HAP-1 (cell line): ENCODE data around the gene NFU1.
A peak's percentile ranks its signal among the peaks of the same experiment; 100 is the strongest.
"Not testable (repeated sequence)": the region's sequence is repeated elsewhere in the genome, so short reads cannot be mapped to it uniquely, and the experiment has no call there.

Experiments used
- DNase-seq, 2 experiments: peaks; one replicate each; pipeline ENCODE4 v3.0.0-alpha.2; 2016 to 2020; ENCODE audit warnings: low spot score in 2 of 2
- H3K27me3 ChIP-seq: fragments of 250-450 bp; sonication (Bioruptor Pico); 2 replicates; pipeline ENCODE4 v1.5.1; 2020; ENCODE audit warnings: low read depth, mild to moderate bottlenecking, moderate library complexity
- H3K36me3 ChIP-seq: fragments of 250-450 bp; sonication (Bioruptor Pico); replicated peaks from 2 replicates; pipeline ENCODE4 v1.5.1; 2020; ENCODE audit warnings: mild to moderate bottlenecking
- H3K4me1 ChIP-seq: fragments of 250-450 bp; sonication (Bioruptor Pico); 2 replicates; pipeline ENCODE4 v1.5.1; 2020; ENCODE audit warnings: mild to moderate bottlenecking
- H3K4me3 ChIP-seq: fragments of 250-450 bp; sonication (Bioruptor Pico); 2 replicates; pipeline ENCODE4 v1.5.1; 2020; ENCODE audit warnings: mild to moderate bottlenecking, moderate library complexity
- H3K9me3 ChIP-seq: fragments of 250-450 bp; sonication (Bioruptor Pico); 2 replicates; pipeline ENCODE4 v1.5.1; 2020; ENCODE audit warnings: mild to moderate bottlenecking, moderate library complexity
- in situ Hi-C: fragments of 300-500 bp; cut with MboI; formaldehyde crosslinking; loops from 3 replicates; pipeline ENCODE4 v1.14.3; 2020; ENCODE audit warnings: low sequenced_read_pairs, inconsistent platforms, mixed read lengths

NFU1 gene

DNA sequence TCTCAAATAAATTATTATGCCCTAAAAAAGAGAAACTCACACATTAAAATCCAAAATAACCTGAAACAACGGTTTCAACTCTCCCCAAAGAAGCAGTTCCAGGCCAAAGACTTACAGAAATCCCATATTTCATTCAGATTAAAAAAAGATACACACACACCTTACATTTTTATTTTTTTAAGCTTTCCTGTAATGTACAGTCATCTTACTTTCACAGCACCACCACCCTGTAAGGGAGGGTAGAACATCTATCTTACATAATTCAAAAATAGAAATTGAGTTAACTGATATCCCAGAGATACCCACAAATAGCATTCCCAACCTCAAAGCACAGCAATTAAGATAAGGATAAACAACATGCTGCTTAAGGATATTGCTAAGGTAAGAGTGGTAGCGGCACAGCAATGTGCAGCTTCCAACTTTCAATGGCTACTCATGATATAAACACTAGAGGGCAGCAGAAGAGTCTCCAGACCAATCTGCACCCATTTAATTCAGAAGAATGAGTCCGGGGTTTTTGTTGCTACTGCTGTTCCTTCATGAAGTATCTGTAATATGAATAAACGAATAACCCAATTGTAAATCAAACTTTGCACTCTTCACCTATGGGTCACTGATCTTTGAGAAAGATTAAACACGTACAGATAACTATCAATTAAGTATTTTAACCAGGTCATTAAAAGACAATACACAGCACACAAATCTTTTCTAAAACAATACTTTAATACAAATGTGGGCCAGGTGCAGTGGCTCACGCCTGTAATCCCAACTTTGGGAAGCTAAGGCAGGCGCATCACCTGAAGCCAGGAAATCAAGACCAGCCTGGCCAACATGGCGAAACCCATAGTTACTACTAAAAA is 61.5 kb downstream of the NFU1 start:
- in situ Hi-C loops: no loop called here
- Histone ChIP-seq H3K4me3 (no peak overlapping the region), H3K27me3 (no peaks in the 10 kb centered on the region), H3K9me3 (no peaks in the 10 kb centered on the region), H3K4me1 (peaks cover 12% of the 10 kb centered on the region), H3K36me3 (peaks cover 19% of the 10 kb centered on the region)
- DNase-seq: peak; percentile 47 to 60

DNA sequence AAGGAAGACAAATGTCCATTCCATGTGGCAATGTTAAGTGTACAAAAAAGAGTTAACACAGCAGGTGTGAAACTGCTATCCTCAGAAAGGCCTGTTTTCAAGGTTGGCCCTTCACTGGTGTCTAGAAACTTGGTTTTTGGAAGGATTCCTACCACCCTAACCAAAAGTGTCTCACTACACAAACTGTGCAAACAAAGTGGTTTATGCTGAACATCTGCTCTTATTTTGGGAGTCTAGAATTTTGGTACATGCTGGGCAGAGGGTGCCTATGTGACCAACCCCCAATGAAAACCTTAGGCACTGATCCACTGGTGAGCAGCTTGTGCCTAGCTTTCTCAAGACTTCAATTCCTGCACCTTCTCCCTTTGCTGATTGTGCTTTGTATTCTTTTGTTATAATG is 64.5 kb downstream of the NFU1 start:
- H3K36me3 ChIP-seq: peaks cover 49% of the 10 kb centered on the region
- H3K9me3 ChIP-seq: no peaks in the 10 kb centered on the region
- in situ Hi-C loops: no loop called here
- H3K27me3 ChIP-seq: no peaks in the 10 kb centered on the region
- peaks cover 9% of the 10 kb centered on the region for H3K4me1 ChIP-seq
- DNase-seq: no peak
- no peak overlapping the region for H3K4me3 ChIP-seq

DNA sequence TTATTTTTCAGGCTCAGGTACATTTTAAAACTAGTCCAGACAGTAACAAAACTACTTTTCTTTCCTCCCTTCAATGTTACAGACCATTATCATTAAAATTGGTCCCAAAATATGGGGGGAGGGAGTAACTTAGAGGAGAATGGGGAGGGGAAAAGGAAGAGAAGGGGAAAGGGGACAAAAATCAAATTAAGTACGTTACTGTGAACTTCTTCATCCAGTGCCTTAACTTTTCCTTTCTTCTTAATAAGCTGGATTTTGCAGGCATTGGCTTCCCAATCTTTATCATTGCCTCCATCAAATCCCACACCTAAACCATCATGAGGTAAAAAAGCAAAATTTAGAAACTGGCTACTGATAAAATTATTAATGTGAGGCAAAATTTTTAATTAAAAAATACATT is 67.4 kb downstream of the NFU1 start:
- no peak for DNase-seq
- H3K36me3 ChIP-seq: peaks cover 68% of the 10 kb centered on the region
- in situ Hi-C loops: no loop called here
- no peaks in the 10 kb centered on the region; the same call in 1 of the 2 replicates for H3K4me1 ChIP-seq
- no peaks in the 10 kb centered on the region for H3K27me3 ChIP-seq
- no peaks in the 10 kb centered on the region for H3K9me3 ChIP-seq
- H3K4me3 ChIP-seq: no peak overlapping the region

DNA sequence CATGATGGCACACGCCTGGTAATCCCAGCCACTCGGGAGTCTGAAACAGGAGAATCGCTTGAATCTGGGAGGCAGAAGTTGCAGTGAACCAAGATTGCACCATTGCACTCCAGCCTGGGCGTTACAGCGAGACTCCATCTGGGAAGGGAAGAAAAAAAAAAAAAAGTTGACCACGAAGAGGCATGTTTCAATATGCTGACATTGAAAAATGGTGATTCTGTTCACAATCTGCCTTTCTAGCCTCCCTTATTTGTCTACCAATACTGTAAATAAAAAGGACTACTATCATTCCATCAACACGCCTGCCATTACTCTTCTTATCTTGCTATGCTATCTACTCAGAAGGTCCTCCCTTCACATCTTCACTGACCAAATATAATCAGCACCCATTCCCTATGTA is 68.6 kb downstream of the NFU1 start:
- no peaks in the 10 kb centered on the region for H3K9me3 ChIP-seq
- DNase-seq: no peak
- H3K4me3 ChIP-seq: no peak overlapping the region
- H3K36me3 ChIP-seq: peaks cover 68% of the 10 kb centered on the region
- H3K27me3 ChIP-seq: no peaks in the 10 kb centered on the region
- H3K4me1 ChIP-seq: no peaks in the 10 kb centered on the region
- in situ Hi-C loops: no loop called here

DNA sequence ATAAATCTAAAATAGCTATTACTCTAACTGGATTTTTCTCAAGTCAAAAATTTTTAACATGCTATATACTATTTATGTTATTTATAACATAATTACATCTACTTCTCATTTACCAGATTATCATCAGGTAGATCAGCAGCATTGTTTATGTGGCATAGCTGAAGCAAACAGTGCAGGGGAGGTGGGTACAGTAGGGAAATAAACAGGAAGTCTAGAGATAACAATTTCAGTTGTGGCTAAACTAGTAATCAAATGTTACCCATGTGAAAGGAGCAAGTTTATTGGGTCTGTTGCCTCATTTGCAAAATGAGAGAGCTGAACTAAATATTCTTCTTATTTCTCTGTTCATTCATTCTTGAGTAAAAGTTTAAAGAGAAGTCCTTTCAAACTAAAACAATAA is 77.9 kb downstream of the NFU1 start:
- no peaks in the 10 kb centered on the region for H3K9me3 ChIP-seq
- in situ Hi-C loops: no loop called here
- H3K4me3 ChIP-seq: no peak overlapping the region
- no peaks in the 10 kb centered on the region for H3K27me3 ChIP-seq
- DNase-seq: peak in 1 of 2 experiments; percentile 19
- peaks cover 71% of the 10 kb centered on the region for H3K36me3 ChIP-seq
- peaks cover 17% of the 10 kb centered on the region for H3K4me1 ChIP-seq

DNA sequence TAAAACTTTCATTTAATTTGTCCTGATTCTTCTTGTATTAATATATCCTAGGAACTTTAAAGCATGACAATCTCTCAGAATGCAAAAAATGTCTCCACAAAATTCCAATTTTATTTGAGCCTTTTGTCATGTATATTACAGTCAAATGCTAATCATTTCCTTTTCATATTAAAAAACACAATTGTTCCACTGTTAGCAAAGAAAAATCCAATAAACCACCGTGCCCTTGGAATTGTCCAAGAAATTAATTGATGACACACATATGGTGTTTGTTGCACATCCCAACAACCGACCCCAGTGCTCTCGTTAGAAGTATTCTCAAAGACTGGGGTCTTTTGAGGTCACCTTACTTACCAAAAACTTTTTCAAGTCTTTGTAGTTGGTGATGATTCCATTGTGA is 78.3 kb downstream of the NFU1 start:
- Histone ChIP-seq H3K9me3 (no peaks in the 10 kb centered on the region), H3K4me3 (no peak overlapping the region), H3K27me3 (no peaks in the 10 kb centered on the region), H3K4me1 (peaks cover 17% of the 10 kb centered on the region), H3K36me3 (peaks cover 70% of the 10 kb centered on the region)
- DNase-seq: peak; percentile 74 to 91
- in situ Hi-C loops: no loop called here

DNA sequence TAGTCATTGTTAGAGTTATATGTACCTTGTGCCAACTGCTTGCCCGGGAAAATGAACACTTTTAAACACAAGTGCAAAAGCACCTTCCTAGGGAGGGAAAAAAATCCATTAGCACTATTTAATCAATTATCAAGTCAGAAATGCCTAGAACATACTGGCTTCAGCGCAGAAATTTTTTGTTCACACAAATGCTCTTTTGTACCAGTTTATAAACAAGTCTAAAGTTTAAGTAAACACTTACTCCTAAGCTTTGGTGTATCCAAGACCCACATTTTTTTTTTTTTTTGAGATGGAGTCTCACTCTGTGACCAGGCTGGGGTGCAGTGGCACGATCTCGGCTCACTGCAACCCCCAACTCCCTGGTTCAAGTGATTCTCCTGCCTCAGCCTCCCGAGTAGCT is 80.8 kb downstream of the NFU1 start:
- DNase-seq: no peak
- in situ Hi-C loops: no loop called here
- H3K4me1 ChIP-seq: peaks cover 17% of the 10 kb centered on the region
- H3K36me3 ChIP-seq: peaks cover 56% of the 10 kb centered on the region
- no peaks in the 10 kb centered on the region for H3K9me3 ChIP-seq
- no peak overlapping the region for H3K4me3 ChIP-seq
- H3K27me3 ChIP-seq: no peaks in the 10 kb centered on the region

DNA sequence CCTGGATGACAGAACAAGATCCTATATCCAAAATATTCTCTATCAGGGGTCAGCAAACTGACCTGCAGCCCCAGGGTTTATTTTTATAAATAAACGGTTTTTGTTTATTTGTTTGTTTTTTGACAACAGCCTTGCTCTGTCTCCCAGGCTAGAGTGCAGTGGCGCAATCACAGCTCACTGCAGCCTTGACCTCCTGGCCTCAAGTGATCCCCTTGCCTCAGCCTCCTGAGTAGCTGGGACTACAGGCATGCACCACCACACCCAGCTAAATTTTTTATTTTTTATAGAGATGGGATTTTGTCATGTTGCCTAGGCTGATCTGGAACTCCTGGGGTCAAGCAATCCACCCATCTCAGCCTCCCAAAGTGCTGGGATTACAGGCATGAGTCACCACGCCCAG is 82.3 kb downstream of the NFU1 start:
- H3K36me3 ChIP-seq: peaks cover 54% of the 10 kb centered on the region
- in situ Hi-C loops, H3K27me3 ChIP-seq, H3K4me3 ChIP-seq, H3K9me3 ChIP-seq, DNase-seq: not testable (repeated sequence)
- peaks cover 17% of the 10 kb centered on the region for H3K4me1 ChIP-seq

DNA sequence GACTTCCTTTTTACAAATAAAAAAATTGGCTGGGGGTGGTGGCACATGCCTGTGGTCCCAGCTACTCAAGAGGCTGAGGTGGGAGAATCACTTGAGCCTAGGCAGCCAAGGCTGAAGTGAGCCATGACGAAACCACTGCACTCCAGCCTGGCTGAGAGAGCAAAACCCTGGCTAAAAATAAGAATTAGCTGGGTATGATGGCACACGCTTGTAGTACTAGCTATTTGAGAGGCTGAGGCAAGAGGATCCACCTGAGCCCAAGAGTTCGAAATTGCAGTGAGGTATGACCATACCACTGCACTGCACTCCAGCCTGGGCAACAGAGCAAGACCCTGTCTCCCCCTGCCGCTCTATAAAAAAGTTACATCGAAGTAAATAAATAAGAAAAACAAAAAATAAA is 83.9 kb downstream of the NFU1 start:
- H3K4me1 ChIP-seq: peaks cover 4% of the 10 kb centered on the region
- no peak for DNase-seq
- in situ Hi-C loops: no loop called here
- H3K9me3 ChIP-seq: no peaks in the 10 kb centered on the region
- no peaks in the 10 kb centered on the region for H3K27me3 ChIP-seq
- no peak overlapping the region for H3K4me3 ChIP-seq
- peaks cover 59% of the 10 kb centered on the region for H3K36me3 ChIP-seq

DNA sequence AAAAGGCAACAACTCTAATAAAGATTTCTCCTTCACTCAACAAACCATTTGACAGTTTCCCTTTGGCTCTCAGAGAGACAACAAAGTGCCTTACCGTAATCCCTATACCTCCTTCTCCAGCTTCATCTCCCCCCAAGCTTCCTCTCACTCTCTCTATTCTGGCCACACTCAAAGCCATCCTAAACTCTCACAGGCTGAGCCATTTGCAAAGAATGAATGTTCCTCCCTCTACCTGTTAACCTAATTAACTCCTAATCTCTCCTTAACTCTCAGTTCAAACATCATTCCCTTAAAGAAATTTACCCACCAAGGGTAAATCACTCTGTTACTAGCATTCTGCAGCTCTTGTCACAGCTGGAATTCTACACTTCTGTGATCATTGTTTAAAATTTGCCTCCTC is 88.5 kb downstream of the NFU1 start:
- in situ Hi-C loops: no loop called here
- DNase-seq: no peak
- no peaks in the 10 kb centered on the region for H3K9me3 ChIP-seq
- no peak overlapping the region for H3K4me3 ChIP-seq
- peaks cover 15% of the 10 kb centered on the region for H3K4me1 ChIP-seq
- no peaks in the 10 kb centered on the region for H3K27me3 ChIP-seq
- peaks cover 50% of the 10 kb centered on the region for H3K36me3 ChIP-seq
